Sigmoid colon (tissue), 7 donors: ENCODE measurements around the gene ISLR2. TPM values are rescaled to one million over a fixed set of nuclear protein-coding genes. Genes with fewer than 3 reads are reported as not detected.

Experiments used
- DNase-seq: peaks from one replicate; pipeline ENCODE4 v3.0.0-alpha.2; 2019
- H3K27ac ChIP-seq, 4 donors: fragments of 200-600 bp; sonication (generic); one replicate each; pipeline ENCODE4 v1.5.1; 2016 to 2019; ENCODE audit warnings: mild to moderate bottlenecking in 1 of 4
- H3K27me3 ChIP-seq, 3 donors: fragments of 200-600 bp; sonication (generic); one replicate each; pipeline ENCODE4 v1.5.1; 2019; ENCODE audit warnings: mild to moderate bottlenecking in 1 of 3
- H3K36me3 ChIP-seq, 4 donors: fragments of 200-600 bp; sonication (generic); one replicate each; pipeline ENCODE4 v1.5.1; 2016 to 2019
- H3K4me1 ChIP-seq, 4 donors: fragments of 200-600 bp; sonication (generic); one replicate each; pipeline ENCODE4 v1.5.1; 2017 to 2019
- H3K4me3 ChIP-seq, 4 donors: fragments of 200-600 bp; sonication (generic); one replicate each; pipeline ENCODE4 v1.5.1; 2017 to 2019; ENCODE audit warnings: mild to moderate bottlenecking in 2 of 4, moderate library complexity in 1 of 4
- H3K9me3 ChIP-seq, 4 donors: fragments of 200-600 bp in 3 of 4; sonication (generic) in 3 of 4; one replicate each; pipeline versions ENCODE4 v1.5.1 to v1.6.1; 2013 to 2019
- CTCF ChIP-seq, 4 experiments: fragments of 450-650 bp in 3 of 4; fragments of 200-600 bp in 1 of 4; IDR thresholded peaks; one replicate each; pipeline ENCODE4 v1.5.1; 2016 to 2019; ENCODE audit warnings: antibody characterized with exemption in 4 of 4, mild to moderate bottlenecking in 3 of 4, moderate library complexity in 2 of 4
- EP300 ChIP-seq, 4 donors: sonication (generic); formaldehyde crosslinking; IDR thresholded peaks; one replicate each; pipeline ENCODE4 v1.6.1; 2017; ENCODE audit warnings: antibody characterized with exemption in 4 of 4
- POLR2A ChIP-seq, 2 donors: fragments of 450-650 bp; IDR thresholded peaks; one replicate each; pipeline ENCODE4 v1.6.1; 2016; ENCODE audit warnings: antibody characterized with exemption in 2 of 2, mild to moderate bottlenecking in 2 of 2, moderate library complexity in 2 of 2
- POLR2AphosphoS5 ChIP-seq, 4 donors: sonication (generic); formaldehyde crosslinking; IDR thresholded peaks; one replicate each; pipeline ENCODE4 v1.6.1; 2017; ENCODE audit warnings: antibody characterized with exemption in 4 of 4
- WGBS, 2 donors: extraction: QIAGEN DNeasy Blood & Tissue Kit; methylation state at CpG; one replicate each; pipeline ENCODE4 v1.1.7; 2013; 5-methylcytosine and 5-hydroxymethylcytosine counted together
- intact Hi-C: fragments of 100-400 bp; cut with DNase I; formaldehyde crosslinking; loops from one replicate; pipeline ENCODE4 v1.15.1; 2023
- polyA plus RNA-seq, 3 donors: library from polyadenylated mRNA; stranded (reverse); fragments of 200-250 nt; gene quantifications; one replicate each; pipeline ENCODE4 v1.2.3, GENCODE V29; 2013
- total RNA-seq, 4 donors: library from RNA; depleted of rRNA; stranded (reverse); fragments of >200 nt; gene quantifications; one replicate each; pipeline ENCODE4 v1.1.0, GENCODE V29; 2016
- donor health status: healthy with polysubstance abuse.
- donor health status: Bipolar disorder and iron deficiency.
- donor health status: healthy.

The ISLR2 gene
- total and polyA plus RNA-seq, 7 donors = 0.16 to 2.2 (median 1.1) TPM; not detected in 2

- H3K27ac ChIP-seq = peak overlapping the region in 1 of 4 donors; percentile 6
- peaks cover 0 to 54% (median 46%) of the 10 kb centered on the region in 4 donors for H3K4me1 ChIP-seq
- TF ChIP-seq POLR2AphosphoS5 (IDR thresholded peaks at IDR 0.05) (no peak), POLR2A (IDR thresholded peaks at IDR 0.05) (no peak), EP300 (IDR thresholded peaks at IDR 0.05) (no peak), CTCF (IDR thresholded peaks at IDR 0.05) (no peak)
- peak overlapping the region in 3 of 4 donors; percentile 1 to 42 (median 10) for H3K4me3 ChIP-seq
- whole genome bisulfite sequencing, 2 donors = 5 to 9% methylated on average over 40 of the region's 40 CpGs
- no peaks in the 10 kb centered on the region for H3K9me3 ChIP-seq
- peaks cover 52 to 100% (median 92%) of the 10 kb centered on the region in 3 donors for H3K27me3 ChIP-seq
- no peak for DNase-seq
- intact Hi-C loops = loop anchor here (10.0 kb wide), 1 partner anchor 155 kb away; no protein-coding TSS in a partner anchor
- no peaks in the 10 kb centered on the region for H3K36me3 ChIP-seq
These were observed 716 bp upstream of the ISLR2 start for GRCh38 chr15:74129586-74130154.

GRCh38 chr15:74130849-74131627 lies 652 bp downstream of the ISLR2 start:
- Histone ChIP-seq H3K27ac (no peak overlapping the region), H3K9me3 (no peaks in the 10 kb centered on the region), H3K4me3 (peak overlapping the region in 1 of 4 donors; percentile 42), H3K36me3 (no peaks in the 10 kb centered on the region), H3K27me3 (peaks cover 63 to 100% (median 95%) of the 10 kb centered on the region in 3 donors), H3K4me1 (peaks cover 0 to 68% (median 59%) of the 10 kb centered on the region in 4 donors)
- no peak for TF ChIP-seq POLR2AphosphoS5 (IDR thresholded peaks at IDR 0.05)
- TF ChIP-seq POLR2A (IDR thresholded peaks at IDR 0.05) = no peak
- TF ChIP-seq CTCF (IDR thresholded peaks at IDR 0.05) = no peak
- TF ChIP-seq EP300 (IDR thresholded peaks at IDR 0.05) = no peak
- DNase-seq = no peak
- intact Hi-C loops = loop anchor here (10.0 kb wide), 1 partner anchor 156 kb away; no protein-coding TSS in a partner anchor
- 8 to 14% methylated on average over 28 of the region's 28 CpGs for WGBS, 2 donors

GRCh38 chr15:74131628-74132413 lies 1.4 kb downstream of the ISLR2 start:
- peaks cover 65 to 100% (median 98%) of the 10 kb centered on the region in 3 donors for H3K27me3 ChIP-seq
- H3K4me1 ChIP-seq = peaks cover 0 to 75% (median 67%) of the 10 kb centered on the region in 4 donors
- no peak overlapping the region for H3K4me3 ChIP-seq
- intact Hi-C loops = loop anchor here (10.0 kb wide), 1 partner anchor 157 kb away; no protein-coding TSS in a partner anchor
- no peak overlapping the region for H3K27ac ChIP-seq
- DNase-seq = no peak
- H3K9me3 ChIP-seq = no peaks in the 10 kb centered on the region
- TF ChIP-seq EP300 (IDR thresholded peaks at IDR 0.05) = no peak
- TF ChIP-seq CTCF (IDR thresholded peaks at IDR 0.05) = no peak
- no peak for TF ChIP-seq POLR2A (IDR thresholded peaks at IDR 0.05)
- TF ChIP-seq POLR2AphosphoS5 (IDR thresholded peaks at IDR 0.05) = no peak
- no peaks in the 10 kb centered on the region for H3K36me3 ChIP-seq
- WGBS, 2 donors = 14 to 20% methylated on average over 20 of the region's 20 CpGs

GRCh38 chr15:74132681-74133651 lies 2.6 kb downstream of the ISLR2 start:
- TF ChIP-seq CTCF (IDR thresholded peaks at IDR 0.05) (no peak), POLR2AphosphoS5 (IDR thresholded peaks at IDR 0.05) (no peak), POLR2A (IDR thresholded peaks at IDR 0.05) (no peak), EP300 (IDR thresholded peaks at IDR 0.05) (no peak)
- 10 to 22% methylated on average over 90 of the region's 90 CpGs for WGBS, 2 donors
- Histone ChIP-seq H3K4me1 (peaks cover 0 to 80% (median 67%) of the 10 kb centered on the region in 4 donors), H3K36me3 (no peaks in the 10 kb centered on the region), H3K9me3 (no peaks in the 10 kb centered on the region), H3K27me3 (peaks cover 69 to 100% (median 97%) of the 10 kb centered on the region in 3 donors), H3K4me3 (no peak overlapping the region), H3K27ac (no peak overlapping the region)
- no peak for DNase-seq
- intact Hi-C loops = loop anchor here (10.0 kb wide), 1 partner anchor 158 kb away; no protein-coding TSS in a partner anchor
